Panc1 (cell line): Measurements from ENCODE around the gene GZMB. TPM values are rescaled to one million over a fixed set of nuclear protein-coding genes. Genes with fewer than 3 reads are reported as not detected.
"Not testable (repeated sequence)": the region's sequence is repeated elsewhere in the genome, so short reads cannot be mapped to it uniquely, and the experiment has no call there.

Experiments
- ATAC-seq: fragments of 200-7000 bp; cut with Tn5 transposase; 2 replicates; pipeline ENCODE4 v1.9.1; 2020; ENCODE audit warnings: mild to moderate bottlenecking, moderate library complexity
- BruUV-seq: library from RNA; stranded (reverse); fragments of 400-500 nt; replicated peaks from 2 replicates; lab custom pipeline; 2021; lab: Mats Ljungman, UMichigan
- CTCF ChIA-PET: fragments of 300-600 bp; sonication (Branson Sonifier 250); formaldehyde crosslinking; loops from one replicate; lab custom pipeline; 2022; ENCODE audit warnings: antibody characterized with exemption; lab: Charles Lee
- POLR2A ChIA-PET: fragments of 300-600 bp; sonication (Branson Sonifier 250); formaldehyde crosslinking; loops from one replicate; lab custom pipeline; 2022; ENCODE audit warnings: antibody characterized with exemption; lab: Charles Lee
- DNase-seq: peaks from one replicate; pipeline ENCODE4 v3.0.0-alpha.2; 2010; ENCODE audit warnings: low read depth, low spot score
- H3K27ac ChIP-seq: 2 replicates; pipeline ENCODE4 v1.5.1; 2011; ENCODE audit warnings: mild to moderate bottlenecking, low read length, inconsistent platforms
- H3K27me3 ChIP-seq: fragments of 200-500 bp; sonication (Bioruptor generic); 2 replicates; pipeline ENCODE4 v1.6.0; 2014; ENCODE audit warnings: low read length, inconsistent platforms; ENCODE audit not compliant: control insufficient read depth, insufficient read depth
- H3K36me3 ChIP-seq: fragments of 200-500 bp; sonication (Bioruptor generic); 2 replicates; pipeline ENCODE4 v1.5.1; 2014; ENCODE audit warnings: inconsistent platforms, mild to moderate bottlenecking, low read length, moderate library complexity; ENCODE audit not compliant: control insufficient read depth, insufficient read depth
- H3K4me1 ChIP-seq: 2 replicates; pipeline ENCODE4 v1.5.1; 2011; ENCODE audit warnings: inconsistent platforms, mild to moderate bottlenecking, low read length, moderate library complexity; ENCODE audit not compliant: control insufficient read depth, insufficient read depth
- H3K4me3 ChIP-seq, 2 experiments: 2 replicates each; pipeline ENCODE4 v1.5.1; 2011 to 2012; ENCODE audit warnings: low read depth in 2 of 2, low read length in 2 of 2, mild to moderate bottlenecking in 2 of 2, inconsistent platforms in 1 of 2, moderate library complexity in 1 of 2
- H3K9me3 ChIP-seq: fragments of 200-500 bp; sonication (Bioruptor generic); 2 replicates; pipeline ENCODE4 v1.5.1; 2014; ENCODE audit warnings: low read depth, mild to moderate bottlenecking, inconsistent platforms, low read length, moderate library complexity; ENCODE audit not compliant: control insufficient read depth, insufficient read depth
- CTCF ChIP-seq: fragments of 450-650 bp; IDR thresholded peaks from 2 replicates; pipeline ENCODE4 v1.5.1; 2017; ENCODE audit warnings: mild to moderate bottlenecking
- POLR2AphosphoS5 ChIP-seq: IDR thresholded peaks from 2 replicates; pipeline ENCODE4 v1.6.1; 2012; ENCODE audit warnings: mild to moderate bottlenecking, low read depth, low read length, moderate library complexity
- REST ChIP-seq, 2 experiments: IDR thresholded peaks; 2 replicates each; pipeline ENCODE4 v1.6.1; 2011 to 2012; ENCODE audit warnings: low read depth in 2 of 2, control low read depth in 1 of 2, low read length in 1 of 2, mild to moderate bottlenecking in 1 of 2, moderate library complexity in 1 of 2; ENCODE audit not compliant: insufficient read depth in 1 of 2
- SIN3A ChIP-seq: IDR thresholded peaks from 2 replicates; pipeline ENCODE4 v1.6.1; 2012; ENCODE audit warnings: low read depth, mild to moderate bottlenecking, low read length, moderate library complexity, borderline replicate concordance; ENCODE audit not compliant: insufficient read depth
- TCF7L2 ChIP-seq: IDR thresholded peaks from 2 replicates; pipeline ENCODE4 v1.6.1; 2011; ENCODE audit warnings: mild to moderate bottlenecking, low read depth, low read length, inconsistent platforms
- in situ Hi-C: cut with HindIII; loops from 2 replicates; pipeline ENCODE4 v1.10.0; 2016; ENCODE audit warnings: low sequenced_read_pairs, low pct_unique_long_range_greater_than_20kb
- intact Hi-C: fragments of 100-400 bp; cut with micrococcal nuclease; formaldehyde crosslinking; loops from one replicate; pipeline ENCODE4 v1.10.0; 2022; ENCODE audit not compliant: unreplicated experiment
- total RNA-seq: library from RNA; stranded (reverse); gene quantifications from one replicate; pipeline ENCODE4 v1.2.1, GENCODE V29; 2021; ENCODE audit not compliant: unreplicated experiment

GZMB gene
- total RNA-seq, 1 experiment from 2014 or later: 1.2 TPM

- Histone ChIP-seq H3K9me3 (no peaks in the 10 kb centered on the region), H3K27ac (no peak overlapping the region), H3K27me3 (no peaks in the 10 kb centered on the region), H3K4me3 (no peak overlapping the region), H3K4me1 (no peaks in the 10 kb centered on the region), H3K36me3 (no peaks in the 10 kb centered on the region)
- no TSS peak for BruUV-seq
- intact Hi-C loops (no loop called here), in situ Hi-C loops (no loop called here)
- CTCF ChIA-PET: no interaction called here
- DNase-seq (no peak), ATAC-seq (no peak)
- POLR2A ChIA-PET: no interaction called here
- TF ChIP-seq CTCF: no peak
- no peak for TF ChIP-seq SIN3A
- no peak for TF ChIP-seq POLR2AphosphoS5
- TF ChIP-seq TCF7L2: no peak
- no peak for TF ChIP-seq REST (IDR thresholded peaks at IDR 0.05; ENCODE audit: insufficient read depth in 1 of 2, low read depth in 2 of 2, low read length in 1 of 2)
These were observed 38.7 kb downstream of the GZMB start for GRCh38 chr14:24595073-24595808.

- DNase-seq, intact Hi-C loops, H3K9me3 ChIP-seq, POLR2A ChIA-PET, H3K4me3 ChIP-seq, H3K4me1 ChIP-seq, H3K27ac ChIP-seq, ATAC-seq, CTCF ChIA-PET, H3K36me3 ChIP-seq, in situ Hi-C loops, BruUV-seq, H3K27me3 ChIP-seq: not testable (repeated sequence)
These were observed 43.0 kb downstream of the GZMB start for GRCh38 chr14:24591004-24591403.

GRCh38 chr14:24584402-24584801, 49.6 kb downstream of the GZMB start:
- CTCF ChIA-PET, ATAC-seq: not testable (repeated sequence)

More at GRCh38 chr14:24584402-24584801, 49.6 kb downstream of the GZMB start:
- H3K4me1 ChIP-seq, BruUV-seq, H3K27me3 ChIP-seq, POLR2A ChIA-PET, H3K36me3 ChIP-seq, H3K4me3 ChIP-seq, H3K27ac ChIP-seq, intact Hi-C loops, DNase-seq, H3K9me3 ChIP-seq, in situ Hi-C loops: not testable (repeated sequence)

Other genes with a start within 250 kb of the GZMB start
- gene NYNRIN, start 235.2 kb downstream of the GZMB start, total RNA-seq: 0.31 TPM
- 1.0 TPM for gene CBLN3, start 204.5 kb downstream of the GZMB start, total RNA-seq
- 37.6 TPM for gene KHNYN, start 204.2 kb downstream of the GZMB start, total RNA-seq
- 54.2 TPM for gene SDR39U1, start 191.4 kb downstream of the GZMB start, total RNA-seq
- not detected for gene CMA1, start 125.9 kb downstream of the GZMB start, total RNA-seq
- not detected for gene CTSG, start 57.9 kb downstream of the GZMB start, total RNA-seq
- gene GZMH, start 24.5 kb downstream of the GZMB start, total RNA-seq: not detected